SK-N-SH (cell line): ENCODE measurements around the gene INO80D. TPM values are rescaled to one million over a fixed set of nuclear protein-coding genes. Genes with fewer than 3 reads are reported as not detected.

Experiments used
- CTCF ChIA-PET: fragments of 300-600, 350-600 bp; formaldehyde crosslinking; extraction: SDS; loops from one replicate; lab custom pipeline; 2021; lab: Yijun Ruan, JAX
- POLR2A ChIA-PET: fragments of 350-600 bp; sonication (Branson Sonifier 250); formaldehyde crosslinking; extraction: SDS; loops from one replicate; lab custom pipeline; 2020; ENCODE audit warnings: antibody characterized with exemption, inconsistent platforms; lab: Yijun Ruan, JAX
- DNase-seq: peaks from one replicate; pipeline ENCODE4 v3.0.0; 2012
- H2AFZ ChIP-seq: fragments of 200-600 bp; sonication (generic); 2 replicates; pipeline ENCODE4 v1.8.1; 2016; ENCODE audit warnings: antibody characterized with exemption, mild to moderate bottlenecking, low read depth
- H3F3A ChIP-seq: fragments of 200-600 bp; sonication (generic); replicated peaks from 2 replicates; pipeline ENCODE3; 2016; ENCODE audit warnings: antibody characterized with exemption, mild to moderate bottlenecking; ENCODE audit not compliant: insufficient read depth
- H3K27ac ChIP-seq, 2 experiments: fragments of 200-500 bp in 1 of 2; fragments of 200-600 bp in 1 of 2; sonication (Bioruptor generic) in 1 of 2; sonication (generic), shearing (Covaris generic) in 1 of 2; 2 replicates each; pipeline versions ENCODE4 v1.5.1 to v1.6.1; 2014 to 2016; ENCODE audit warnings: low read depth in 2 of 2, inconsistent platforms in 1 of 2, low read length in 1 of 2, mild to moderate bottlenecking in 1 of 2, mixed read lengths in 1 of 2
- H3K27me3 ChIP-seq: fragments of 200-600 bp; sonication (generic), shearing (Covaris generic); 2 replicates; pipeline ENCODE4 v1.6.1; 2016; ENCODE audit warnings: mixed run types; ENCODE audit not compliant: insufficient read depth
- H3K36me3 ChIP-seq, 2 experiments: fragments of 200-500 bp in 1 of 2; fragments of 200-600 bp in 1 of 2; sonication (Bioruptor generic) in 1 of 2; sonication (generic) in 1 of 2; replicated peaks in 1 of 2; 2 replicates each; pipeline versions ENCODE3 to v1.5.1; 2014 to 2016; ENCODE audit warnings: low read length in 1 of 2, mild to moderate bottlenecking in 1 of 2; ENCODE audit not compliant: insufficient read depth in 2 of 2, control insufficient read depth in 1 of 2
- H3K4me1 ChIP-seq, 2 experiments: fragments of 200-500 bp in 1 of 2; fragments of 200-600 bp in 1 of 2; sonication (Bioruptor generic) in 1 of 2; sonication (generic), shearing (Covaris generic) in 1 of 2; 2 replicates each; pipeline versions ENCODE4 v1.5.1 to v1.6.1; 2014 to 2016; ENCODE audit warnings: low read depth in 1 of 2, low read length in 1 of 2, mixed run types in 1 of 2; ENCODE audit not compliant: insufficient read depth in 2 of 2, control insufficient read depth in 1 of 2
- H3K4me2 ChIP-seq: fragments of 200-600 bp; sonication (generic), shearing (Covaris generic); 2 replicates; pipeline ENCODE4 v1.6.1; 2017; ENCODE audit warnings: mixed run types
- H3K4me3 ChIP-seq, 2 experiments: fragments of 200-500 bp in 1 of 2; fragments of 200-600 bp in 1 of 2; sonication (Bioruptor generic) in 1 of 2; sonication (generic), shearing (Covaris generic) in 1 of 2; 2 replicates each; pipeline versions ENCODE4 v1.5.1 to v1.8.1; 2014 to 2016; ENCODE audit warnings: low read depth in 2 of 2, inconsistent platforms in 1 of 2, low read length in 1 of 2, mild to moderate bottlenecking in 1 of 2, mixed read lengths in 1 of 2, moderate library complexity in 1 of 2
- H3K79me2 ChIP-seq: fragments of 200-600 bp; sonication (generic); 2 replicates; pipeline ENCODE4 v1.8.1; 2017; ENCODE audit warnings: mild to moderate bottlenecking; ENCODE audit not compliant: insufficient read depth
- H3K9ac ChIP-seq: fragments of 200-600 bp; sonication (generic); 2 replicates; pipeline ENCODE4 v1.6.1; 2017; ENCODE audit warnings: mixed run types
- H3K9me2 ChIP-seq: fragments of 200-600 bp; sonication (generic); 2 replicates; pipeline ENCODE4 v1.6.1; 2017; ENCODE audit warnings: mixed run types
- H3K9me3 ChIP-seq: fragments of 200-600 bp; sonication (generic); 2 replicates; pipeline ENCODE4 v1.6.1; 2017; ENCODE audit warnings: mixed run types, mild to moderate bottlenecking, moderate library complexity
- H4K20me1 ChIP-seq: fragments of 200-600 bp; sonication (generic); 2 replicates; pipeline ENCODE4 v1.6.1; 2017; ENCODE audit warnings: mild to moderate bottlenecking, mixed run types; ENCODE audit not compliant: insufficient read depth
- CTCF ChIP-seq: fragments of 200-600 bp; sonication (generic); IDR thresholded peaks from 2 replicates; pipeline ENCODE4 v1.6.1; 2017; ENCODE audit warnings: antibody characterized with exemption, mild to moderate bottlenecking, moderate library complexity
- EP300 ChIP-seq, 2 experiments: IDR thresholded peaks; 2 replicates each; pipeline versions ENCODE4 v1.4.0 to v1.6.1; 2012; ENCODE audit warnings: borderline replicate concordance in 1 of 2, low read depth in 1 of 2, low read length in 1 of 2
- FOSL2 ChIP-seq: IDR thresholded peaks from 2 replicates; pipeline ENCODE4 v1.4.0; 2012; ENCODE audit warnings: low read depth, mild to moderate bottlenecking, moderate library complexity, borderline replicate concordance
- FOXJ3 ChIP-seq: sonication (generic); formaldehyde crosslinking; IDR thresholded peaks from 2 replicates; pipeline ENCODE4 v1.5.1; 2020; ENCODE audit warnings: mild to moderate bottlenecking, missing genetic modification reagents
- GABPA ChIP-seq: IDR thresholded peaks from 2 replicates; pipeline ENCODE4 v1.4.0; 2012; ENCODE audit warnings: low read depth, mild to moderate bottlenecking
- JUND ChIP-seq: IDR thresholded peaks from 2 replicates; pipeline ENCODE4 v1.4.0; 2012
- MXI1 ChIP-seq: IDR thresholded peaks from 2 replicates; pipeline ENCODE4 v1.6.1; 2012; ENCODE audit warnings: mild to moderate bottlenecking, low read depth, low read length, improper control_type of control experiment
- REST ChIP-seq: IDR thresholded peaks from 2 replicates; pipeline ENCODE4 v1.6.1; 2012; ENCODE audit warnings: mild to moderate bottlenecking, low read depth, low read length, moderate library complexity
- RFX5 ChIP-seq: IDR thresholded peaks from 2 replicates; pipeline ENCODE4 v1.6.1; 2012; ENCODE audit warnings: mild to moderate bottlenecking, improper control_type of control experiment, low read length
- YY1 ChIP-seq: IDR thresholded peaks from 2 replicates; pipeline ENCODE4 v1.4.0; 2012; ENCODE audit warnings: low read depth, mild to moderate bottlenecking
- ZBTB33 ChIP-seq: IDR thresholded peaks from 2 replicates; pipeline ENCODE4 v1.4.0; 2012; ENCODE audit warnings: low read depth, borderline replicate concordance
- WGBS: methylation state at CpG from one replicate; pipeline ENCODE4 v1.1.6; 2017; ENCODE audit warnings: low lambda C conversion rate; 5-methylcytosine and 5-hydroxymethylcytosine counted together
- polyA plus RNA-seq, 3 experiments: library from polyadenylated mRNA; depleted of rRNA; stranded (reverse); fragments of >200 nt; gene quantifications; 2 replicates each; pipeline ENCODE4 v1.2.3, GENCODE V29; 2012
- TF ChIP-seq, protein P1 (sequence below): fragments of 150-350 bp; IDR thresholded peaks from 2 replicates; pipeline ENCODE4 v1.6.1; 2017; ENCODE audit warnings: antibody characterized with exemption, low read length, low read depth, borderline replicate concordance

The INO80D gene
- polyA plus RNA-seq, 1 of the 3 experiments (the other 2 are of a cell fraction) = 0.69 TPM

DNA sequence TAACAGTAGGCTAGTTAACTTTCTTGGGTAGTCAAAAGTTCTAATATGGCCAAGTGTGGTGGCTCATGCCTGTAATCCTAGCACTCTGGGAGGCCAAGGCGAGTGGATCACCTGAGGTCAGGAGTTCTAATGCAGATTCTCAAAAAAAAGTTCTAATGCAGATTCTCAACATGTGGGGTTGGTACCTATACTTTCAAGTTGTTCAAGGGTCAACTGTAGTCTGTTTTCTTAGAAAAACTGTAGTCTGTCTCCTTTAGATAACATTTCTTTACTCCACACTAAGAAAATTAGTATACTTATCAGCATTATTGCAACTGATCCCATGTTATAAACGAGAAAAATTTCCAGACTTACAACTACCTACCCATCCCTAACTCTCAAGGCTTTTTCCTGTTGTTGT, 16.6 kb downstream of the INO80D start:
- ChIA-PET CTCF (no interaction called here), POLR2A (no interaction called here)
- Histone ChIP-seq H3K9me3 (no peaks in the 10 kb centered on the region), H3K27me3 (no peaks in the 10 kb centered on the region), H3K4me1 (no peaks in the 10 kb centered on the region), H3K9ac (no peak overlapping the region), H4K20me1 (no peaks in the 10 kb centered on the region), H3K27ac (no peak overlapping the region), H3K4me3 (no peak overlapping the region), H3K36me3 (peaks cover 0 to 4% of the 10 kb centered on the region in 2 experiments), H3K9me2 (no peaks in the 10 kb centered on the region), H2AFZ (no peak overlapping the region), H3K79me2 (peaks cover 69% of the 10 kb centered on the region), H3K4me2 (no peak overlapping the region), H3F3A (no peaks in the 10 kb centered on the region)
- TF ChIP-seq CTCF (no peak), FOSL2 (no peak), YY1 (no peak), FOXJ3 (CRISPR knock-in tag) (no peak), EP300 (IDR thresholded peaks at IDR 0.05; ENCODE audit: borderline replicate concordance in 1 of 2, low read depth in 1 of 2, low read length in 1 of 2) (no peak), GABPA (no peak), MXI1 (no peak), RFX5 (no peak), REST (no peak), JUND (no peak), ZBTB33 (no peak)
- TF ChIP-seq, protein P1, sequence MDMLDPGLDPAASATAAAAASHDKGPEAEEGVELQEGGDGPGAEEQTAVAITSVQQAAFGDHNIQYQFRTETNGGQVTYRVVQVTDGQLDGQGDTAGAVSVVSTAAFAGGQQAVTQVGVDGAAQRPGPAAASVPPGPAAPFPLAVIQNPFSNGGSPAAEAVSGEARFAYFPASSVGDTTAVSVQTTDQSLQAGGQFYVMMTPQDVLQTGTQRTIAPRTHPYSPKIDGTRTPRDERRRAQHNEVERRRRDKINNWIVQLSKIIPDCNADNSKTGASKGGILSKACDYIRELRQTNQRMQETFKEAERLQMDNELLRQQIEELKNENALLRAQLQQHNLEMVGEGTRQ = no peak
- DNase-seq = no peak
- WGBS = 92% methylated on average over 2 of the region's 2 CpGs
